Fibroblast of lung (primary cell): Measurements from ENCODE around the gene GNGT2. TPM values are rescaled to one million over a fixed set of nuclear protein-coding genes. Genes with fewer than 3 reads are reported as not detected.

Experiments used
- DNase-seq, 2 donors: peaks; one replicate each; pipeline versions ENCODE4 v3.0.0 to v3.0.0-alpha.2; 2010; ENCODE audit warnings: low read depth in 2 of 2
- H2AFZ ChIP-seq: 2 replicates; pipeline ENCODE4 v1.5.1; 2012; ENCODE audit warnings: low read length, control low read depth, inconsistent platforms
- H3K27ac ChIP-seq: 2 replicates; pipeline ENCODE4 v1.5.1; 2011; ENCODE audit warnings: low read length, control low read depth; ENCODE audit not compliant: insufficient read depth
- H3K27me3 ChIP-seq: 2 replicates; pipeline ENCODE4 v1.5.1; 2011; ENCODE audit warnings: mild to moderate bottlenecking, low read length; ENCODE audit not compliant: control insufficient read depth, insufficient read depth
- H3K36me3 ChIP-seq: 2 replicates; pipeline ENCODE4 v1.5.1; 2011; ENCODE audit warnings: low read length; ENCODE audit not compliant: control insufficient read depth, insufficient read depth
- H3K4me1 ChIP-seq: 2 replicates; pipeline ENCODE4 v1.5.1; 2011; ENCODE audit warnings: low read length; ENCODE audit not compliant: control insufficient read depth, insufficient read depth; ENCODE audit errors: extremely low read depth
- H3K4me2 ChIP-seq: 2 replicates; pipeline ENCODE4 v1.5.1; 2011; ENCODE audit warnings: low read length, control low read depth; ENCODE audit not compliant: insufficient read depth; ENCODE audit errors: extremely low read depth
- H3K4me3 ChIP-seq, 4 experiments: fragments of 200-600 bp in 1 of 4; sonication (generic) in 1 of 4; replicated peaks in 1 of 4; 2 replicates each; pipeline ENCODE4 v1.5.1; 2011 to 2016; ENCODE audit warnings: low read length in 4 of 4, low read depth in 3 of 4, mild to moderate bottlenecking in 3 of 4, control low read depth in 2 of 4, inconsistent platforms in 1 of 4, mixed read lengths in 1 of 4; ENCODE audit not compliant: insufficient read depth in 1 of 4; ENCODE audit errors: control extremely low read depth in 1 of 4
- H3K79me2 ChIP-seq: 2 replicates; pipeline ENCODE4 v1.5.1; 2012; ENCODE audit warnings: mild to moderate bottlenecking, low read length, inconsistent platforms; ENCODE audit not compliant: control insufficient read depth, insufficient read depth
- H3K9ac ChIP-seq: 2 replicates; pipeline ENCODE4 v1.5.1; 2011; ENCODE audit warnings: mild to moderate bottlenecking, low read length, control low read depth; ENCODE audit not compliant: insufficient read depth
- H3K9me3 ChIP-seq: 2 replicates; pipeline ENCODE4 v1.5.1; 2012; ENCODE audit warnings: low read depth, low read length; ENCODE audit not compliant: control insufficient read depth, insufficient read depth
- H4K20me1 ChIP-seq: 2 replicates; pipeline ENCODE4 v1.5.1; 2011; ENCODE audit warnings: low read length; ENCODE audit not compliant: control insufficient read depth, insufficient read depth; ENCODE audit errors: extremely low read depth
- CTCF ChIP-seq, 2 donors: IDR thresholded peaks in 1 of 2; conservative IDR thresholded peaks in 1 of 2; 1 replicate in 1 of 2; 2 replicates in 1 of 2; pipeline ENCODE4 v1.5.1; 2011 to 2012; ENCODE audit warnings: low read length in 2 of 2, control low read depth in 1 of 2, inconsistent platforms in 1 of 2, low read depth in 1 of 2, mild to moderate bottlenecking in 1 of 2
- EZH2 ChIP-seq: IDR thresholded peaks from 2 replicates; pipeline ENCODE4 v1.5.1; 2012; ENCODE audit warnings: low read length, control low read depth, mild to moderate bottlenecking; ENCODE audit errors: missing control alignments
- polyA minus RNA-seq: library from RNA; depleted of rRNA, polyadenylated mRNA; stranded (reverse); fragments of >200 nt; gene quantifications from 2 replicates; pipeline ENCODE4 v1.2.3, GENCODE V29; 2011; ENCODE audit warnings: low replicate concordance
- polyA plus RNA-seq, 2 donors: library from polyadenylated mRNA; depleted of rRNA in 1 of 2; stranded (reverse) in 1 of 2; unstranded in 1 of 2; fragments of >200 nt; gene quantifications; 2 replicates each; pipeline ENCODE4 v1.2.1, GENCODE V29; 2011 to 2012; ENCODE audit warnings: missing spikeins in 1 of 2
- total RNA-seq: library from RNA; depleted of rRNA; stranded (reverse); fragments of >200 nt; gene quantifications from 2 replicates; pipeline ENCODE4 v1.2.1, GENCODE V29; 2014

Gene GNGT2
- total RNA-seq (not detected in 2 replicates), polyA plus RNA-seq (3.7 TPM in 1 of 2 replicates, not detected in the other), polyA minus RNA-seq (1.7 TPM in 1 of 2 replicates, not detected in the other)
- 4.4 TPM in 1 of 2 replicates, not detected in the other for polyA plus RNA-seq (2012)

- Histone ChIP-seq H3K4me2 (peak within 1 kb of the TSS; percentile 17), H3K9me3 (no peaks in the 10 kb centered on the region), H3K9ac (peak within 1 kb of the TSS; percentile 46), H4K20me1 (no peaks in the 10 kb centered on the region), H3K27ac (peak within 1 kb of the TSS; percentile 39), H3K4me3 (peak within 1 kb of the TSS in 3 of 4 experiments; percentile 5 to 25 (median 15)), H3K27me3 (peaks cover 13% of the 10 kb centered on the region), H3K36me3 (no peaks in the 10 kb centered on the region), H3K4me1 (peaks cover 4% of the 10 kb centered on the region), H3K79me2 (no peaks in the 10 kb centered on the region), H2AFZ (peak within 1 kb of the TSS; percentile 55)
- TF ChIP-seq CTCF (conservative IDR thresholded peaks at IDR 0.05 in 1 of 2, IDR thresholded peaks at IDR 0.05 in 1 of 2; ENCODE audit: low read depth in 1 of 2, low read length in 2 of 2) = no peak
- TF ChIP-seq EZH2 = no peak
- peak; percentile 37 to 57 for DNase-seq
Observed at GRCh38 chr17:49210158-49211029, at the start of gene GNGT2, which contains the start of gene ABI3. TSS of gene GNGT2 (minus strand) at chr17:49210574. CDS start at chr17:49207422, 3,152 bp downstream. TSS of gene ABI3 (plus strand) at chr17:49210707. CDS start at chr17:49210725, 18 bp downstream.

GRCh38 chr17:49259663-49260010 is 49.3 kb upstream of the GNGT2 start:
- Histone ChIP-seq H3K36me3 (no peaks in the 10 kb centered on the region), H3K27ac (no peak overlapping the region), H4K20me1 (no peaks in the 10 kb centered on the region), H3K4me2 (peak overlapping the region; percentile 72), H3K4me3 (peak overlapping the region; percentile 24 to 55 (median 32)), H3K9ac (no peak overlapping the region), H3K27me3 (no peaks in the 10 kb centered on the region), H3K4me1 (no peaks in the 10 kb centered on the region), H2AFZ (peak overlapping the region; percentile 79), H3K9me3 (no peaks in the 10 kb centered on the region), H3K79me2 (no peaks in the 10 kb centered on the region)
- no peak for DNase-seq
- TF ChIP-seq EZH2 (no peak), CTCF (conservative IDR thresholded peaks at IDR 0.05 in 1 of 2, IDR thresholded peaks at IDR 0.05 in 1 of 2; ENCODE audit: low read depth in 1 of 2, low read length in 2 of 2) (no peak)

- no peaks in the 10 kb centered on the region for H3K27me3 ChIP-seq
- H3K4me3 ChIP-seq = no peak overlapping the region
- no peak for DNase-seq
- H3K9ac ChIP-seq = no peak overlapping the region
- no peaks in the 10 kb centered on the region for H3K79me2 ChIP-seq
- H3K4me2 ChIP-seq = no peak overlapping the region
- no peaks in the 10 kb centered on the region for H3K9me3 ChIP-seq
- TF ChIP-seq EZH2 (no peak), CTCF (conservative IDR thresholded peaks at IDR 0.05 in 1 of 2, IDR thresholded peaks at IDR 0.05 in 1 of 2; ENCODE audit: low read depth in 1 of 2, low read length in 2 of 2) (no peak)
- H3K36me3 ChIP-seq = no peaks in the 10 kb centered on the region
- H3K27ac ChIP-seq = no peak overlapping the region
- H4K20me1 ChIP-seq = no peaks in the 10 kb centered on the region
- H2AFZ ChIP-seq = no peak overlapping the region
- no peaks in the 10 kb centered on the region for H3K4me1 ChIP-seq
Observed at GRCh38 chr17:49258394-49258793, 48.0 kb upstream of the GNGT2 start.
